Stimulated activated CD8-positive, alpha-beta memory T cell treated with anti-CD3 and anti-CD28 coated beads, Interleukin-7, amount 100 ng/mL, for 24 hours (primary cell): Measurements from ENCODE around the gene RBFOX1.

ENCODE experiments used
- DNase-seq: peaks from one replicate; pipeline ENCODE4 v3.0.0-alpha.2; 2020; ENCODE audit warnings: low read depth

RBFOX1 gene

DNA sequence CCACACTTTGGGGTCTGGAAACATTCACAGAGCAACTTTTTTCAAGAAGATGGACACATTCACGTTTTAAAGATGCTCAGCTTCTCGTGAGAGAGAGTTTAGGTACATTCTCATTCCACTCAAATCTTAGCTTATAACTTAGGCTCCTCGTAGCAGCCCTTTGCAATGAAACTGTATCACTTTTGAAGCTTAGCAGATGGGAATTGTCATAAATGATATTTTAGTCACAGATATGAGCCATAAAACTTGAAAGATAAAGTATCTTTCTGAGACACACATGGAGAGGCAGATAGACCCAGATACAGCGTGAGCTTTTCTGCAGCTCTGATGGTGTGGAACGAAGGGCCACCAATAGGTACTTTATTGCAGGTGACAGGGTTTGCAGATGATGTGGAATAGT, 41.1 kb downstream of the RBFOX1 start:
- no peak for DNase-seq

DNA sequence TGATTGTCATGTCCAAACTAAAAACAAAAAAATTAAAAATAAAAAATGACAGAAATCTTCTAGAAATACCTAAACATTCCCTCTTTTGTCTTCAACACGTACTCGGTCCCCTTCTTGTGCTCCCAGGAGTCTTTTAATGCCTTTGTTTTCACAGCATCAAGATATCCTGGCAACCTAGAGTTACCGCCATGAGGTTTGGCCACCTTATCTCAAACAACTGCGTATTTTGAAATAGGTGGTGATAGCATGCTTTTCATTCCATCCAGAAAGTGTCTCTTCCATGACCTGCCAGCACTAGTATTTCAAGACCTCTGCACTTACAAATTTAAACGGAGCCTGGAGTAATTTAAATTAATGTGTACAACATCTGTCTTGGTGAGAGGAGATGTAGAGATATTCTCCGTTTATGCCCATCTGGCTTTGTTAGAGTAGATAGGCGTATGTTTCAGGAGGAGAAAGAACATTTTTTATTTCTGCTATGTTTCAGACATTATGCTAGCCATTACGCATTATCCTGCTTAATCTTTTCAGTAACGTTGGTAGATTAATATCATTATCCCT, 42.0 kb downstream of the RBFOX1 start:
- DNase-seq = no peak

DNA sequence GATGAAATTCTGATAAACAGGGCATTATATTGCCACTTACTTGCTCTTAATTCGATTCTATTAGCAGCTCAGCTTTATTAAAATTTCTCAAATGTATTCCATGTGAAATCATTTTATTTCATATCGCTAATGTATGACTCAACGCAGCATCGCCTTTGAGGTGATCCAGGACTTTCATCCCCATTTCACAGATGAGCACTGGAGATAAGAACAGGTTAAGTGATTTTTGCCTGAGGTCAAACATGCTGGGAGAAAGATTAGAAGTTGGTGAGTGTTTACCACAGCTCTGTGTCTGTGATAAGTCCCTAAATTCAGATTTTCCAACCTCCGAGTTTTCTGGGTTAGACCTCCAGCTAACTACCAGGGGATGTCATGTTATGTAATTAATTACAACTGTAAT, 43.6 kb downstream of the RBFOX1 start:
- DNase-seq = no peak

DNA sequence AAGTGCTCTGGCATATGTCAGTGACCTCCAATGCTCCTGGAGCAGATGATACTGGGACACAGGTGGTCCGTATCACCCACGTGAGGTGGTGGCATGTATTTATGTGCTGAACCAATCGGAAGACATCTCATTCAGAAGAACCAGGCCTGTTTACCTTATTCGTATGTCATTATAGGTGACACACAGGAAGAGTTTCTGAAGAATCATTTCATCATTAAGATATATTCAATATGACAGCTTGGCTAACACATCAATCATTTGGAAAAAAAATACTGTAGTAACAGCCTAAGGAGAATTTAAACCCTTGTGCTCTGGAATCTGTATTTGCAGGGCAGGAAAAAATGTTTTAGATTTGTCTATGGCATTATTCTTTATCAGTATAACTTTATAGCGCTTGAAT, 44.6 kb downstream of the RBFOX1 start:
- no peak for DNase-seq

DNA sequence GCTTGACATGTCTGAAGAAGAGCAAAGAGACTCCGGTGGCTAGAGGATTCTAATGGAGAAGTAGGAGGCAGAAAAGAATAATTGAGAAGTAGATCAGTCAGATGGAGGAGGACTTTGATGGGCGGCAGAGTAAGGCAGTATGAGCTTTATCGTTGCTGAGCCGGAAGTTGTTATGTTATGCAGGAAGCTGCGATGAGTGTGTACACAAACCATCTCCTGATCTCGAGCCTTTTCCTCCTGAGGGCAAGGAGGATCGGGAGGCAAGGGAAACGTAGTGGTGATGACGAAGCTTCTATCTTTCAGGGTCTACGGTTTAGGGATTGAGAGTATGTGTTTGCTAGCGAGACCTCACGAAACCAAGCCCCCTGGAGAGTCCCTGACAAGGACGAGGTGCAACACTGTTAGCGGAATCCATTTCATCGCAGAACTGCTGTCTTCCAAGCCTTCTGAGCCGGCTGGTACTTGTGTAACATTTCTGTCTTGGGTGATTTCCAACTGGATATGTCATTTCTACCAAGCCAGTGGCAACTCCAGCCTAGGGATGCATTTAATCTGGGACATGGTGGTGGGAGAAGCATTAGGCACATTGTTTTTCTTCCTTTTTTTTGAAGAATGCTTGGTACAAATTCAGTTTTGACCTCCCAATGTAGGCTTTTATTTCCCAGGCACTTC, 45.5 kb downstream of the RBFOX1 start:
- DNase-seq = no peak

DNA sequence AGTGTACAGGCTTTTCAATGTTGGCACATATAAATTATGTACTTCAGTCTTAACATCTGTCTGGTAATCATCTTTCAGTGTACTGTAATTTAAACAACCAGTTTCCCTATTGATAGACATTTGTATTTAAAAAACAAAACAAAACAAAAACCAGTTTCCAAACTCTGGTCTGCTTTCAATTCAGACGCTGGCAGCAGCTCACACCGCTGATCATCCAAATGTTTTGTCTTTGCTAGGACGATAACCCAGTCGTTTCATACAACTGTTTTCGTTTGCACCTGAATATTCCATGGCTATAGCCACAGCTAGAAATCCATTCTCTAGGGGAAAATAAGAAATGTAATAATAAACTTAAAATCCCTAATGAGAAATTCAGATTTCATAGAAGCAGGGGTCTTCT, 47.8 kb downstream of the RBFOX1 start:
- DNase-seq = no peak

DNA sequence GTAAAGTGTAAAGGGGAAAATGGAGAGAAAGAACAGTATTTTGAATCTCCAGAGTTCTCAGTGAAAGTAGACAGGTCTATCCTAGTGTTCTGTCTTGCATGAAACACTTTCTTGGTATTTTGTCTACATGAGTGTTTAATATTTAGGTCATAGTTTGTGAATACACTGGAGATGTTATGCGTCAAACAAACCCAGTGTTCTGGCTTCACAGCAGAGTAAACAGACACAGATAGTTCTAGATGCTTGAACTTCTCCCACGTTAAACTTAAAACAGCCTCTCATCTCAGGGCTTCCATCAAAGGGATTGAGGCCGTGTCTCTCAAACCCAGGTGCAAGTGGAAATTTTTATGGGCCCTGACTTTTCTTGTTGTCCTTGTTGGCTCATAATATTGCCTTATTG, 48.3 kb downstream of the RBFOX1 start:
- no peak for DNase-seq

DNA sequence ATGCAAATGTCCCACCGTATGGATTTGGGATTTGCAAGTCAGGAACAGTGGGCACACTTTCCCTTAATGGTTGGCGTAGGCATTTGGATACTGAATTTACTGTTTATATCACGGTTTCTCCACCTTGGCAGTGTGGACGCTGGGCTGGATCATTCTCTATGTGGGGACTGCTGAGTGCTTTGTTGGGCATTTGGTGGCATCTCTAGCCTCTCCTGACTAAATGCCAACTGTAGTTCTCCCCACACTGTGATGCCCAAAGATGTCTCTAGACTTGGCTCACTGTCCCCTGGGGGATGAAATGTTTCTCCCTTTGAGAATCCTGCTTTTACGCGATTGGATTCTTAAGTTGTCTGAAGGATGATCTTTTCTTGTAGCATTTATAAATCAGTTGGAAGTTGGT, 49.0 kb downstream of the RBFOX1 start:
- DNase-seq = no peak

DNA sequence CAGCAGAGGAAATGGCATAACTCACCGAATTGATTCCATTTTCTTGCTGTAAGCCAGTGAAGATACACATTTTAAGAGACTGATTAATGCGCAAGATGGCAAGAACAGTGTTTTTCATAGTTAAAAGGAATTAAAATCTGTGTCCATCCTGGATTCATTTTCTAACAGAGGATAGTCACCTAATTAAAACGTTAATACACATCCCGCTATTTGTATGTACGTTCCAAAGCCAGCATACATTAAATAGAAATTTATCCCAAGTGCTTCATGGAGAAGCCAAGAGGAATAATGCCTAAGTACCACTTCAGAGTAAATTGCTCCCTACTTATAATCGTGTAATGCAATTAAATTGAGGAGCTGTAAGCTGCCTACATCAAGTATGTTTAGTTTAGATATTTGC, 49.9 kb downstream of the RBFOX1 start:
- no peak for DNase-seq

DNA sequence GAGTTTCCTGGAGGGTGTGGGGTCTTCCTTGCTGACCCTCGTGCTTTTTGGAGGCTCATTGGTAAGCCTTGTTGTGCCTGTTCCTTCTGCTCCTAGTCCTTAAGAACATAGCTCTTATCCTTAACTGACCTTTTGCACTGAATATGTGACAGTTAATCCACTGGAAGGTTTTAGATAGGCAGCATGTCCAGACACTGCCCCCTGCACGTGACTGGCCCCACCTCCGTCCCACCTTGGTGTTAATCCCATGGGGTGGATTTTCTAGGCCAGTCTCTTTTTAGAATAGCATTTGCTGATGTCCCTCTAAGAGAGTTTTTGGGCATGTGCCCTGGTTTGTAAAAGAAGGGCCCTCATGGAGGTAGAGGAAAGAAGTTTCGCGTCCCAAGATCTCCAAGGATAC, 58.3 kb downstream of the RBFOX1 start:
- no peak for DNase-seq

DNA sequence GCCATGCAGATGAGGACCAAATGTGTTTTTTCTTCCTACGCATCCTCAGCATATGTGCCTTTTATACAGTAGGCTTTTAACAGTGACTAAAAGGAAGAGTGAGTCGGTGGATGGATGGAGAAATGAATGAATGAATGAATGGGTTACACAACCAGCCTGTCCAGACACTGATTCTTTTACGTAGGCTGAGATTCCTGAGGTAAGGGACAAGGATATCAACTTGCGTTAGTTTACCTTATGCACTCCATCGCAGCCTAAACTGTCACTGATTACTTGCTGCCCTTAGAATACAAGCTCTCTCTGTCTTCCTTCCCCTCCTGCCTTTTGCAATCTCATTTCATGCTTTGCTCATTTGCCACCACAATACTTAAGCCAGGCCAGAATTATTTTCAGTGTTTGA, 59.0 kb downstream of the RBFOX1 start:
- no peak for DNase-seq

DNA sequence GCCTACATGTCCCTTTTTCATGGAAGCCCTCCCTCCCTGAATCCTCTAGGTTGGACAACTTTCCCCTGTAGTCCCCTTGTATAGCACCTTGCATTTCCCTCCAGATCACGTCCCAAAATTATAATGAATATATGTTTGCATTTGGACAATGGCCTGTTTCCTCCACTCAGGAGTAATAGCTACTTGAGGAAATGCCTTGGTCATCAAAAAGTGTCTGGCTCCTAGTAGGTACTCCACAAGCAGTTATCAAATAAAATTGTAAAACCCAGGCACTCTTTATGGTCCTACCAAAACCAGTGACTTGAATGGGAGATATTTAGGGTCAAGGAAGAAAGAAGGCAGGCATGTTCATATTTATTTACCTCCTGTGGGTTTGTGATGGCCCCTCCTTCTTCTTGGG, 59.6 kb downstream of the RBFOX1 start:
- DNase-seq = no peak

DNA sequence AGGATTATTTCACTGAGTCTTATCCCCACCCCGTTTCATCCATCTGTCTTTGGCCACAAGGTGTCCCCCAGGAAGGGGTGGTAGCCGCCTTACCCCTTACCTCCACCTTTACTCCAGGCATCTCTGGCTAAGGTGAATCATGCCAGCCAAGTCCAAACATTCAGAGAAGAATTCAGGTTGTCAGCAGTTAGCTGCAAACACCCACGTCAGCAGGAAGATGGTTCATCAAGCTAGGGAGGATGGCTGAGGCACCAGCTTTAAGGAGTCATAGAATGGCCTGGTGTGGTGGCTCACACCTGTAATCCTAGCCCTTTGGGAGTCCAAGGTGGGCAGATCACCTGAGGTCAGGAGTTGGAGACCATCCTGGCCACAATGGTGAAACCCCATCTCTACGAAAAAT, 61.0 kb downstream of the RBFOX1 start:
- no peak for DNase-seq

DNA sequence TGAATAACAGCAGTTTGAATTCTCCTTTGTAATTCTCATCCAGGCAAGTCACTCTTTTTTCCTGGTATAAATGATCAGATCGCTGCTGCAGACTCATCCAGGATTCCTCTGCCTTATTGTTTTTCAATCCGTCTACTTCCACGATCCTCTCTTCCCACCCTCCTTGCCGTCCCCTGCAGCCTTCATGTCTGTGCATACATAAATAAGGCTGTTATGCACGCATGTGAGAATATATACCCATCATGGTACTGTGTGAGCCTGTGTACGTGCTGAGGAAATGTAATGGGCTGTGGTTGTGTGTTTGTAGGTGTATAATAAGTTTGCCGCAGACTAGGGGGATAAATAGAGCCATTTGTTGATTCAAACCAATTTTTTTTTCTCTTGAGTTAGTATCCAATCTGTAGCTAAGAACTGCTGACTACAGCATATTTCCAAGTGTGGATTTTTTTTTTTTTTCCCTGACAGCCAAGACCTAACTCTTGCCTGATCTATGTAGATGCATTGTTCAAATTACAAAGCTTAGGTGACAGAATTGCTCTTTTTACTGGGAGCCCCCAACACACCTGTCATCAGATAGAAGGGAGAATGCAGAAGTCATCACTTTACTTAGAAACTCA, 62.2 kb downstream of the RBFOX1 start:
- DNase-seq = no peak

DNA sequence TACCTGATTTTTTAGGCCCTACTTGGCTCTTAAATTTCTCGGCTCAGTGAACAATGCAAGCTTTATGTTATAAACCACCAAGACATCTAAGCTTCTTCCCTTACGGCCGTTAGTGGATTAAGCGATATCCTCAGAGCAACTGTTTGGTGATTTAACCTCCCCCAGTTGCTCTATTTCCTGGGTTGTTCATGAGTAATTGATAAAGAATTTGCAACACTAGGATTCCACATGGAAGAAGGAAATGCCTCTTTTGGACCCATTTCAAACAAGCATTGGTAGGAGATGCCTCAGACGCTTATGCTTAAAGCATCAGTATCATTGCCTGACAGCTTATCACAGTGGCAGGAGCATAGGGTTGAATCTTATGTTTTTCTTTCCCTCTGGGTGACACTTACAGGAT, 65.3 kb downstream of the RBFOX1 start:
- no peak for DNase-seq

DNA sequence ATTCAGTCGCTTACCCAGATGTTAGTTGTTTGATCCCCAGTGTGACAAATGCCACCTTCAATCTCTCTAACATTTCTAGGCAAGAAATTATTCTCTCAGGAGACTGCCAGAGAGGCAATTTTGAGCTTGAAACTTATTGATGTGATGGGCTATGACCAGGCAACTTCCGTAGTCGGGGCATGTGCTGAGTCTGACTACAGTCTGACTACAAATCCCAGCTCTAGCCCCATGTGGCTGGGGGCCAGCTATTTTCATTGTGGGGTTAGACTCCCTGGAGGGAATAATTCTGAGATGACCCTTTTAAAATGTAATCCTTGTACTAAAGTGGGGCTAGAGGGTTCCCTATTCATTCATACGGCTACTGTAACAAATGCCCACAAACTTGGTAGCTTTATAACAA, 65.9 kb downstream of the RBFOX1 start:
- no peak for DNase-seq

DNA sequence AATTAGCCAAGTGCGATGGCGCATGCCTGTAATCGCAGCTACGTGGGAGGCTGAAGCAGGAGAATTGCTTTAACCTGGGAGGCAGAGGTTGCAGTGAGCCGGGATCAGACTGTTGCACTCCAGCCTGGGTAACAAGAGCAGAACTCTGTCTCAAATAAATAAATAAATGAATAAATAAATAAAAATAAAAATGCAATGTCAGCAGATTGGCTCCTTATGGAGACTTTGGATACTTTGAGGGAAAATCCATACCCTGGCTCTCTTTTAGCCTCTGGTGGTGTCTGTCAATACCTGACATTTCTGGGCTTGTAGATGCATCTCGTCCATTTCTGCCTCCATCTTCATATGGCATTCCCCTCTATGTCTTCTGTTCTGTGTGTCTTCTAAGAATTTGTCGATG, 66.7 kb downstream of the RBFOX1 start:
- DNase-seq = no peak

DNA sequence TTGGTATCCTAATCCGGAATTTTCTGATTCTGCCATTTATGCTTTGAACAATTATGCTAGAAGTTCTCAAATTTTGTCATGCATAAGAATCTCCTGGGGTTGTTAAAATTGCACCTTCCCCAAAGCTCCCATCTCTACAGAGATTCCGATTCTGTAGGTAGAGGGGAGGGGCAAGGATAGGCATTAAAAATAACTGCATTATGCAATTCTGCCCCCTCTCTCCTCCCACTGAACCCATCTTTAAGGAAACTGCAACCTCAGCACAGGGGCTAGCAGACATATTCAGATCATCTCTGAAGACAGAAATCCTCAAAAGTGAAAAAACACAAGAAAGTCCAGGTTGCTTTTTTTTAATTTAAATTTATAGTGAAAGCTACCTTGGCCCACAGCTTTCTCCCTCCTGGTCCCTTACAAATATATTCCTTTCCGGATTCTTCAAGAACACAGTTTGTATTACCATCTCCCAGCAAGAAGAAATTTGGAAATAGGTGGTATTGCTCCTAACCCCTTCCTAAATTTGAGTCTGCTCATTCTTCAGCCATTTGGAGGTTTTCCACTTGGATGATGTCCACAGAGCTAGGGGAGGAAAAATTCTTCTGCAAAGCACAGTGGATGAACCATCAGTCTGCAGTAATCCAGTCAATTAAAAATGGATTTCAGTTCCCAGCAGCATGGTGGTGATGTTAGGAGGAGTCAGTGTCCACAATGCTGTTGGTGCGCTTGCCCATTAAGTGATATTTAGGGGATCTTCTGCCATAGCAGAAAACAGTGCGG, 67.7 kb downstream of the RBFOX1 start:
- DNase-seq = no peak

DNA sequence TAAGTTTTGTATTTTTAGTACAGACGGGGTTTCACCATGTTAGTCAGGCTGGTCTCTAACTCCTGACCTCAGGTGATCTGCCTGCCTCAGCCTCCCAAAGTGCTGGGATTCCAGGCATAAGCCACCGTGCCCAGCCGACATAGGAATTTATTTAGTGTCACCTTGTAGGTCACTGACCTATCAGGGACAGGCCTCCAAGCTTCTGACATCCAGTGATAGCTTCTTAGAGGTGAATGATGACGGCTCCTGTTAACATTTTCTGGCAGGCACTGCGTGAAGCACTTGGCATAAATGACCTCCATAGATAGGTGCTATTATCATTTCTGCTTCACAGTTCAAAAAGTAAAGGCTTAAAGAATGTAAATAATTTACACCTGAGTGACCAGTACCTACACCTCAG, 71.6 kb downstream of the RBFOX1 start:
- no peak for DNase-seq

DNA sequence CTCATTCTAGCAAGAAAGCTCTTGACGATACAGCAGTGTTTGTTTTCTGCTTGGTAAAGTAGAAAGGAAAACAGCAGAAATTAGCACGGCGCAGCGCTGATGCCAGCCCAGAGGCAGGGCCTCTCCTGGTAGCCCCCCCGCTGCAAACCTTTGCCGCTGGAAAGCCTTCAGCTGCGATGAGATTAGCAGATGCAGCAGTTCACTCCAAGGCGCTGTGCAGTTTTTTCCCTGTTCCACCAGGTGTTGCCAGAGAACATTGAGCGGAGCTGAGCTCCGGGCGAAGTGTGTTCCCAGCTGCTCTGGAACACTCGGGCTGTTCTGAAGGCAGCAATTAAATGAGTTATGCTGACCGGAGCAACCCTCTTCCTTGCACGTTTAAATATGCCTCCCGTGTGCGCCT, 72.5 kb downstream of the RBFOX1 start:
- no peak for DNase-seq

DNA sequence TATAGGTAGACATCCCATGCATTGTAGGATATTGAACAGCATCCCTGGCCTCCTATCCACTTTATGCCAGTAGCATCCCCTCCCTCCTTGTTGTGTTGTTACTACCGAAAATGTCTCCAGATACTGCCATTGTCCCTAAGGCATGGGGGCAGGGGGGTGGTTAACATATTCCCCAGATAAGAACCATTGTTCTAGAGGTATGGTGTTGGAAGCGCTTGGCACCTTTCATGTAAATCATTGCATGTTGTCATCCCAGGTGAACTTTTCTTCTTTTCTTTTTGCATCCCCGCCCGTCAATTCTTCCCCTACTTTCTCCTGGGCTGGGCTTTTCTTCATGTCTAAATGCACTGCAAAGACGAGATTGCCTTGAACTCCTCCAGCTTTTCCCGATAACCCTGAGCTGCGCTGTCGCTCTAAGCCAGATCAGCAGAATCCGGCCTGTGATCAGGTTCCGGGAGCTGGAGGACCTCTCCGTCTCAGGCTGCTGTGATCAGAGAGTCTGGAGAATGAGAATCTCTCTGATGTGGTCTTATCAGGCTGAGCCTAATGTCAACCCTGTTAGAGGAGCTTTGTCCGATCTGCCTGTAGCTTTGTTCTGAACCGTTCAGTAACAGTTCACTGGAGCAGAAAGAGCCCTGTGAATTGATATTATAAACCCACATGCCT, 76.2 kb downstream of the RBFOX1 start:
- DNase-seq = no peak

DNA sequence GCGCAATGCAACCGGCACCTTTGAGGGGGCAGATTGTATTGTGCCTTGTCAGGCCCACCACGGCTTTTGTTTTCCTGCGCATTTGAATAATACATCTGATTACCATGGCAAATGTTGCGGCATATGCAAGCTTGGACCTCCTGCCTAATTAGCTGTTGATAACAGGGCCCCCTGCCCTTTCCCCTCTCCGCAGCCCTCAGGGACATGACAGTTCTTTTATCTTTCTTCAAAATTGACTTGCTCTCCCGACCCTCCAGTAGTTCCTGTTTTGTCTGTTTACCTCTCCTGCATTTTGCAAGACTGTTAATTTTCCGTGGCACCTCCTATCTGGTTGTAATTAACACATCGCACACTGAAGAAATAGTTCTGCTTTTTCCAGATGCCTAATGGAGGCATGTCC, 86.8 kb downstream of the RBFOX1 start:
- no peak for DNase-seq

DNA sequence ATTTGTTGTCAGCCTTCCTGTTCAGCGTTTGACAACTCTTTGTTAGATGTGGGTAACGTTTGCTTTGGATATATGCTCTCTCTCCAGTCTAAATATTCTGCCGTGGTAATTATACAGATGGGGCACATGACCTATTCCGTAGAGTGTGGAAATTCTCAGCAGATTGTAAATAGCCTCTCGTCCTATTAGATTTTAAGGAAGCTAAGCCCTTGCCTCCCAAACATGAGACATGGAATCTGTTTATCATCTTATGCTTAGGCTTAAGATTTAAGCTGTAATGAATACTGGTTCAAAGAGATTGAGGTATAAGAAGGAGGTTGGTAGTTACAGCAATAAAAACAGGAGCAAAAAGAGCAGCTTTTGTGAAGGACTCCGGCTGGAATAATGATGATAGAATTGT, 87.4 kb downstream of the RBFOX1 start:
- no peak for DNase-seq
